ENCODE data around the gene TRMT10C.
"Not testable (repeated sequence)": the region's sequence is repeated elsewhere in the genome, so short reads cannot be mapped to it uniquely, and the experiment has no call there.

TRMT10C gene

GRCh38 chr3:101548527-101549105, 13.1 kb upstream of the TRMT10C start:
- no peak for DNase-seq (ENCODE audit: low read depth)

GRCh38 chr3:101549473-101549872, 12.2 kb upstream of the TRMT10C start:
- no peak for DNase-seq (ENCODE audit: low read depth)

GRCh38 chr3:101551359-101552081, 10.1 kb upstream of the TRMT10C start:
- DNase-seq (ENCODE audit: low read depth) = not testable (repeated sequence)

GRCh38 chr3:101553381-101553780, 8.3 kb upstream of the TRMT10C start:
- not testable (repeated sequence) for DNase-seq (ENCODE audit: low read depth)

- no peak for DNase-seq (ENCODE audit: low read depth)
Observed at GRCh38 chr3:101556064-101556463, 5.6 kb upstream of the TRMT10C start.

GRCh38 chr3:101567528-101568317, 6.1 kb downstream of the TRMT10C start:
- no peak for DNase-seq (ENCODE audit: low read depth)

- DNase-seq (ENCODE audit: low read depth) = no peak
Observed at GRCh38 chr3:101571028-101571895, 9.6 kb downstream of the TRMT10C start.

GRCh38 chr3:101573449-101574387, 12.1 kb downstream of the TRMT10C start, which contains the start of gene PCNP:
Gene PCNP (plus strand): TSS chr3:101574180. CDS start chr3:101574216, 36 bp downstream.
- peak; percentile 98 for DNase-seq (ENCODE audit: low read depth)

- peak; percentile 22 for DNase-seq (ENCODE audit: low read depth)
Observed at GRCh38 chr3:101574388-101575112, 12.9 kb downstream of the TRMT10C start.

- DNase-seq (ENCODE audit: low read depth) = no peak
Observed at GRCh38 chr3:101577286-101577685, 15.6 kb downstream of the TRMT10C start.

- DNase-seq (ENCODE audit: low read depth) = no peak
Observed at GRCh38 chr3:101588616-101589015, 26.9 kb downstream of the TRMT10C start.

GRCh38 chr3:101591071-101591470, 29.4 kb downstream of the TRMT10C start:
- DNase-seq (ENCODE audit: low read depth) = no peak

GRCh38 chr3:101602731-101603130, 41.1 kb downstream of the TRMT10C start:
- DNase-seq (ENCODE audit: low read depth) = no peak

GRCh38 chr3:101603184-101603583, 41.5 kb downstream of the TRMT10C start:
- no peak for DNase-seq (ENCODE audit: low read depth)

GRCh38 chr3:101605398-101605797, 43.7 kb downstream of the TRMT10C start:
- DNase-seq (ENCODE audit: low read depth) = not testable (repeated sequence)

GRCh38 chr3:101611023-101611422, 49.4 kb downstream of the TRMT10C start:
- DNase-seq (ENCODE audit: low read depth) = no peak

- DNase-seq (ENCODE audit: low read depth) = not testable (repeated sequence)
Observed at GRCh38 chr3:101613014-101613413, 51.3 kb downstream of the TRMT10C start.

GRCh38 chr3:101615525-101615924, 53.9 kb downstream of the TRMT10C start:
- no peak for DNase-seq (ENCODE audit: low read depth)

Measured in stimulated activated CD8-positive, alpha-beta memory T cell treated with anti-CD3 and anti-CD28 coated beads, Interleukin-12 subunit alpha, Interleukin-12 subunit beta, amount 100 ng/mL, for 1 hour (primary cell).